ENCODE measurements around the gene CCNQ. TPM values are rescaled to one million over a fixed set of nuclear protein-coding genes. Genes with fewer than 3 reads are reported as not detected.

CCNQ gene
- polyA plus RNA-seq, 1 of the 3 experiments (the other 2 are of a cell fraction), result 45.3 TPM

DNA sequence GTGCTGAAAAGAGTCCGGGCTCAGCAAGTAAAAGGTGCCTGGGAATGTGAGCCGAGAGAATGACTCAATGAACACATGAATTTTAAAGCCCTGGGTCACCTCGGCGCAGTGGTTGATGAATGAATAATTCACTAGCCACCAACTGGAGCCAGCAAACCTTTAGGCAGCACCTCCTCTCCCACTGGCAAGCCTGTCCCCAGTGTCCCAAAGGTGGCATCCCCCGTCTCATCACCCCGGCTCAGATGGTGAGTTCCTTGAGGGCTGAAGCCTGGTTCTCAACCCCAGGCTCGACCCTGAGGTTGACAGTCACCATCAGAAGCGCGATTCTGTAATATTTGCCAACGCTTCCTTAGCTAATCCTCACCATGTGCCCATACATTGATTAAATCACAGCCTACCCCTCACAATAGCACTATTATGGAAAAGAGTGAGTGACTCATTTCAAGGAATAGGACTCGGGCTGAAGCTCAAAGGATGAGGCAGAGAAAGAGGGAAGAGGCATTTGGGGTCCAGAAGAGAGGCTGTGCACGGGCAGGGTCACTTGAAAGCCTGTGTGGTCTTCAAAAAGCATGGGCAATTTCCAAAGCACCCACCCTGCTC lies 2.7 kb upstream of the CCNQ start:
- CTCF ChIA-PET, result interaction anchor here (0.6 to 4.6 kb wide), 3 partner anchors 9 to 324 kb away, joined by 3 to 35 read pairs (median 6); no protein-coding TSS in a partner anchor
- no peak overlapping the region for H3K4me3 ChIP-seq (ENCODE audit: low read depth in 2 of 2, low read length in 1 of 2)
- WGBS (ENCODE audit: low lambda C conversion rate), result 56% methylated on average over 12 of the region's 12 CpGs

DNA sequence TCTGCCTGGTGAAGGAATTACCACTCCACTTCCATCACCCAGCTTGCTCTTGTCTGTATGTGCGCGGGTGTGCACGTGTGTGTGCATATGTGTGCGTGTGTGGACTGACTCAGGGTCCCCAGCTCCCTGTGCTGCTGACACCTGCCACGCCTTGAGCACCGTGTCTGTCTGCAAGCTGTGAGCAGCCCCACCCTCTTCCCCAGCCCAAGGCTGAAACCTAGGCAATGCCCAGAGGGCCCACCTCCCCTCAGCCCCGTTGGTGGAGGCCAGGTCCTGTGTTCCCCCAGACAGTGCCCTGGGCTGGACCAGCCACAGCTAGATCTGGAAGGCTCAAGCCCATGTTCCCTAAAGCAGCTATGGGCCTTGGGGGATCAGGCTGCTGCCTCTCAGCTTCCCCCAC lies 2.0 kb upstream of the CCNQ start:
- Histone ChIP-seq H3K9ac (no peak overlapping the region), H3K4me1 (ENCODE audit: control insufficient read depth in 1 of 2, insufficient read depth in 2 of 2, low read depth in 1 of 2, low read length in 1 of 2) (peaks cover 0 to 9% of the 10 kb centered on the region in 2 experiments; a peak in 1 of 4 replicates), H3K36me3 (replicated peaks in 1 of 2; ENCODE audit: control insufficient read depth in 1 of 2, insufficient read depth in 2 of 2, low read length in 1 of 2) (no peaks in the 10 kb centered on the region), H3K9me3 (no peaks in the 10 kb centered on the region), H3K27me3 (ENCODE audit: insufficient read depth) (peaks cover 11% of the 10 kb centered on the region; the same call in 1 of the 2 replicates), H3K4me2 (no peak overlapping the region), H3K79me2 (ENCODE audit: insufficient read depth) (peaks cover 25% of the 10 kb centered on the region; the same call in 1 of the 2 replicates), H3F3A (replicated peaks; ENCODE audit: insufficient read depth) (no peaks in the 10 kb centered on the region), H2AFZ (ENCODE audit: low read depth) (no peak overlapping the region), H3K9me2 (no peaks in the 10 kb centered on the region), H3K27ac (ENCODE audit: low read depth in 2 of 2, low read length in 1 of 2) (no peak overlapping the region), H3K4me3 (ENCODE audit: low read depth in 2 of 2, low read length in 1 of 2) (no peak overlapping the region), H4K20me1 (ENCODE audit: insufficient read depth) (peaks cover 20% of the 10 kb centered on the region; the same call in 1 of the 2 replicates)
- no peak for TF ChIP-seq FOXM1 (IDR thresholded peaks at IDR 0.05; ENCODE audit: low read depth)
- TF ChIP-seq, protein P1, sequence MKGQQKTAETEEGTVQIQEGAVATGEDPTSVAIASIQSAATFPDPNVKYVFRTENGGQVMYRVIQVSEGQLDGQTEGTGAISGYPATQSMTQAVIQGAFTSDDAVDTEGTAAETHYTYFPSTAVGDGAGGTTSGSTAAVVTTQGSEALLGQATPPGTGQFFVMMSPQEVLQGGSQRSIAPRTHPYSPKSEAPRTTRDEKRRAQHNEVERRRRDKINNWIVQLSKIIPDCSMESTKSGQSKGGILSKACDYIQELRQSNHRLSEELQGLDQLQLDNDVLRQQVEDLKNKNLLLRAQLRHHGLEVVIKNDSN (IDR thresholded peaks at IDR 0.05; ENCODE audit: borderline replicate concordance, low read depth), result no peak
- TF ChIP-seq NFIC (IDR thresholded peaks at IDR 0.05; ENCODE audit: borderline replicate concordance), result no peak
- ChIA-PET CTCF (interaction anchor here (1.0 to 4.6 kb wide), 5 partner anchors 9 to 107 kb away, joined by 3 to 35 read pairs (median 10); no protein-coding TSS in a partner anchor), POLR2A (no interaction called here)
- WGBS (ENCODE audit: low lambda C conversion rate), result 61% methylated on average over 7 of the region's 7 CpGs
- DNase-seq, result no peak

More for the DNA sequence above, 2.7 kb upstream of the CCNQ start:
- no peak for DNase-seq
- Histone ChIP-seq H3K27me3 (ENCODE audit: insufficient read depth) (peaks cover 13% of the 10 kb centered on the region), H2AFZ (ENCODE audit: low read depth) (no peak overlapping the region), H3K27ac (ENCODE audit: low read depth in 2 of 2, low read length in 1 of 2) (no peak overlapping the region), H3K36me3 (replicated peaks in 1 of 2; ENCODE audit: control insufficient read depth in 1 of 2, insufficient read depth in 2 of 2, low read length in 1 of 2) (no peaks in the 10 kb centered on the region), H3F3A (replicated peaks; ENCODE audit: insufficient read depth) (no peaks in the 10 kb centered on the region), H3K79me2 (ENCODE audit: insufficient read depth) (peaks cover 19% of the 10 kb centered on the region; the same call in 1 of the 2 replicates), H3K9ac (no peak overlapping the region), H3K4me2 (no peak overlapping the region), H4K20me1 (ENCODE audit: insufficient read depth) (peaks cover 13% of the 10 kb centered on the region; the same call in 1 of the 2 replicates), H3K9me2 (no peaks in the 10 kb centered on the region), H3K9me3 (no peaks in the 10 kb centered on the region), H3K4me1 (ENCODE audit: control insufficient read depth in 1 of 2, insufficient read depth in 2 of 2, low read depth in 1 of 2, low read length in 1 of 2) (peaks cover 0 to 9% of the 10 kb centered on the region in 2 experiments; a peak in 1 of 4 replicates)
- TF ChIP-seq RAD21 (IDR thresholded peaks at IDR 0.05; ENCODE audit: low read length) (no peak), TCF12 (IDR thresholded peaks at IDR 0.05) (no peak), MXI1 (IDR thresholded peaks at IDR 0.05; ENCODE audit: low read depth, low read length) (no peak), MAX (IDR thresholded peaks at IDR 0.05; ENCODE audit: low read depth) (no peak)
- TF ChIP-seq, protein P2, sequence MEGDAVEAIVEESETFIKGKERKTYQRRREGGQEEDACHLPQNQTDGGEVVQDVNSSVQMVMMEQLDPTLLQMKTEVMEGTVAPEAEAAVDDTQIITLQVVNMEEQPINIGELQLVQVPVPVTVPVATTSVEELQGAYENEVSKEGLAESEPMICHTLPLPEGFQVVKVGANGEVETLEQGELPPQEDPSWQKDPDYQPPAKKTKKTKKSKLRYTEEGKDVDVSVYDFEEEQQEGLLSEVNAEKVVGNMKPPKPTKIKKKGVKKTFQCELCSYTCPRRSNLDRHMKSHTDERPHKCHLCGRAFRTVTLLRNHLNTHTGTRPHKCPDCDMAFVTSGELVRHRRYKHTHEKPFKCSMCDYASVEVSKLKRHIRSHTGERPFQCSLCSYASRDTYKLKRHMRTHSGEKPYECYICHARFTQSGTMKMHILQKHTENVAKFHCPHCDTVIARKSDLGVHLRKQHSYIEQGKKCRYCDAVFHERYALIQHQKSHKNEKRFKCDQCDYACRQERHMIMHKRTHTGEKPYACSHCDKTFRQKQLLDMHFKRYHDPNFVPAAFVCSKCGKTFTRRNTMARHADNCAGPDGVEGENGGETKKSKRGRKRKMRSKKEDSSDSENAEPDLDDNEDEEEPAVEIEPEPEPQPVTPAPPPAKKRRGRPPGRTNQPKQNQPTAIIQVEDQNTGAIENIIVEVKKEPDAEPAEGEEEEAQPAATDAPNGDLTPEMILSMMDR (IDR thresholded peaks at IDR 0.05), result no peak
- TF ChIP-seq, protein P3, sequence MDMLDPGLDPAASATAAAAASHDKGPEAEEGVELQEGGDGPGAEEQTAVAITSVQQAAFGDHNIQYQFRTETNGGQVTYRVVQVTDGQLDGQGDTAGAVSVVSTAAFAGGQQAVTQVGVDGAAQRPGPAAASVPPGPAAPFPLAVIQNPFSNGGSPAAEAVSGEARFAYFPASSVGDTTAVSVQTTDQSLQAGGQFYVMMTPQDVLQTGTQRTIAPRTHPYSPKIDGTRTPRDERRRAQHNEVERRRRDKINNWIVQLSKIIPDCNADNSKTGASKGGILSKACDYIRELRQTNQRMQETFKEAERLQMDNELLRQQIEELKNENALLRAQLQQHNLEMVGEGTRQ (IDR thresholded peaks at IDR 0.05; ENCODE audit: borderline replicate concordance, low read depth, low read length), result no peak
- TF ChIP-seq, protein P1 (IDR thresholded peaks at IDR 0.05; ENCODE audit: borderline replicate concordance, low read depth), result no peak
- POLR2A ChIA-PET, result no interaction called here
